Ovary (tissue), 9 donors: ENCODE data around the gene CHD5. TPM values are rescaled to one million over a fixed set of nuclear protein-coding genes. Genes with fewer than 3 reads are reported as not detected.

Experiments used
- DNase-seq, 5 donors: peaks; one replicate each; pipeline ENCODE4 v3.0.0-alpha.2; 2019 to 2020
- H3K27ac ChIP-seq, 2 donors: fragments of 200-600 bp; one replicate each; pipeline versions ENCODE4 v1.5.1 to v1.8.0; 2019 to 2022
- H3K27me3 ChIP-seq: fragments of 200-600 bp; one replicate; pipeline ENCODE4 v1.8.0; 2022
- H3K36me3 ChIP-seq: fragments of 200-600 bp; sonication (generic); one replicate; pipeline ENCODE4 v1.5.1; 2019
- H3K4me1 ChIP-seq: one replicate; pipeline ENCODE4 v1.8.1; 2013; ENCODE audit warnings: mild to moderate bottlenecking, moderate library complexity; ENCODE audit not compliant: insufficient read depth
- H3K4me3 ChIP-seq: fragments of 200-600 bp; sonication (generic); one replicate; pipeline ENCODE4 v1.5.1; 2017
- H3K9me3 ChIP-seq, 2 donors: fragments of 200-600 bp in 1 of 2; sonication (generic) in 1 of 2; one replicate each; pipeline versions ENCODE4 v1.5.1 to v1.8.1; 2013 to 2019; ENCODE audit warnings: mild to moderate bottlenecking in 1 of 2, moderate library complexity in 1 of 2
- EP300 ChIP-seq: sonication (generic); formaldehyde crosslinking; IDR thresholded peaks from one replicate; pipeline ENCODE4 v1.6.1; 2017; ENCODE audit warnings: antibody characterized with exemption
- POLR2A ChIP-seq: fragments of 450-650 bp; IDR thresholded peaks from one replicate; pipeline ENCODE4 v1.6.1; 2017; ENCODE audit warnings: antibody characterized with exemption, mild to moderate bottlenecking, moderate library complexity
- WGBS, 3 donors: extraction: QIAGEN DNeasy Blood & Tissue Kit in 1 of 3; methylation state at CpG; one replicate each; pipeline versions ENCODE4 v1.1.5 to v1.1.7; 2013 to 2017; 5-methylcytosine and 5-hydroxymethylcytosine counted together
- intact Hi-C, 4 donors: fragments of 100-400 bp; cut with DNase I; formaldehyde crosslinking; loops; one replicate each; pipeline versions ENCODE4 v1.11.0 to v1.15.1; 2022 to 2023
- polyA plus RNA-seq, 2 donors: library from polyadenylated mRNA; stranded (reverse); fragments of 200-250 nt in 1 of 2; fragments of 350-450 nt in 1 of 2; fragmentation: Illumina TruSeq in 1 of 2; extraction: RNeasy Lipid Tissue Mini Kit (QIAGEN cat#74804) in 1 of 2; gene quantifications; one replicate each; pipeline ENCODE4 v1.2.3, GENCODE V29; 2013 to 2014
- total RNA-seq, 7 donors: library from RNA; depleted of rRNA in 2 of 7; stranded (reverse); fragments of >200 nt in 2 of 7; fragmentation: NEBNext Ultra II Directional in 3 of 7; extraction: Animal tissue kit (Norgen Biotek cat#: 25700) in 3 of 7; gene quantifications; one replicate each; pipeline versions ENCODE4 v1.1.0 to v1.2.4, GENCODE V29; 2016 to 2023
- TF ChIP-seq, protein P1 (sequence below), 3 donors: fragments of 450-650 bp in 2 of 3; fragments of 200-600 bp in 1 of 3; IDR thresholded peaks; one replicate each; pipeline versions ENCODE4 v1.5.1 to v1.8.0; 2016 to 2022; ENCODE audit warnings: antibody characterized with exemption in 3 of 3, mild to moderate bottlenecking in 1 of 3
- donor health status: DM: no; HTN: no; CAD: no; lungs with moderate emphysema.
- donor health status: DM: no; HTN: no; CAD: no.
- donor health status: Bipolar disorder and iron deficiency.
- donor health status: DM: yes; HTN: yes; CAD: no.
- donor health status: DM: no; HTN: no; CAD: no.
- donor health status: DM: yes; HTN: yes; CAD: no.

Gene CHD5
- total and polyA plus RNA-seq, 9 donors, result under 0.01 to 0.54 (median 0.23) TPM

DNA sequence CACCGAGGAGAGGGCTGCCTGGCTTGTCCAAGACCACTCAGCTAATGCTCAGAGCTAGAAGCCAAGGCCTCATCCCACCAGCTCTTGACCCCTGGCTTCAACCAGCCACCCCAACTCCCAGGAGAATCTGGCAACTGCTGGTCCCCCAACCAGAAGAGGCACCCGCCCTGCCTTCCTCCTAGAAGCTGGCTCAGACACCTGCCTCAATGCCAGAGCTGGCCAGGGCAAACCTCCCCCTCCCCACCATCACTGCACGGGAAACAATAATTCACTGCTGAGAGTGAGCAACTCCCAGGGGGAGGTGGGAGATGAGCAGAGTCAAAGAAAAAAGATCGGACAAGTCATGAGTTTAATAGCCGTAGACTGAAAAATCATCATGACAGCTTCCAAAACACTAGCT is 3.3 kb downstream of the CHD5 start:
- H3K27me3 ChIP-seq, result no peaks in the 10 kb centered on the region

DNA sequence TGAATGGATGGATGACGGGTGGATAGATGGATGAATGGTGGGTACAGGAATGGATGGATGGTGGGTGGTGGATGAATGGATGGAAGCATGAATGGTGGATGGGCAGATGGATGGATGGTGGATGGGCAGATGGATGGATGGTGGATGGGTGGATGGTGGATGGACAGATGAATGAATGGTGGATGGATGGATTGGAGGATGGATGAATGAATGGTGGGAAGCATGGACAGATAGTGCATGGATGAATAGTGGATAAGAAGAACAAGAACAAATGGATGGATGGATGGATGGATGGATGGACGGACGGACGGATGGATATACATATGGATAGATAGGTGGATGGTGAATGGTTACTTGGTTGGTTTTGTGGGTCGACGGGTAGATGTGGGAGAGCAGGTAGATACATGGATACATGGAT is 4.7 kb downstream of the CHD5 start:
- Histone ChIP-seq H3K4me1 (peaks cover 2% of the 10 kb centered on the region), H3K9me3 (no peaks in the 10 kb centered on the region), H3K27me3 (no peaks in the 10 kb centered on the region), H3K4me3 (no peak overlapping the region), H3K36me3 (no peaks in the 10 kb centered on the region), H3K27ac (no peak overlapping the region)
- intact Hi-C loops, result loop anchor here in 2 of 4 donors (5.0 to 10.0 kb wide), 2 partner anchors 111 to 128 kb away; partner anchors contain the start of gene KCNAB2 (in 1 of the 2)
- 93 to 95% (median 94%) methylated on average over 6 of the region's 6 CpGs for WGBS, 3 donors
- no peak for DNase-seq
- TF ChIP-seq, protein P1, sequence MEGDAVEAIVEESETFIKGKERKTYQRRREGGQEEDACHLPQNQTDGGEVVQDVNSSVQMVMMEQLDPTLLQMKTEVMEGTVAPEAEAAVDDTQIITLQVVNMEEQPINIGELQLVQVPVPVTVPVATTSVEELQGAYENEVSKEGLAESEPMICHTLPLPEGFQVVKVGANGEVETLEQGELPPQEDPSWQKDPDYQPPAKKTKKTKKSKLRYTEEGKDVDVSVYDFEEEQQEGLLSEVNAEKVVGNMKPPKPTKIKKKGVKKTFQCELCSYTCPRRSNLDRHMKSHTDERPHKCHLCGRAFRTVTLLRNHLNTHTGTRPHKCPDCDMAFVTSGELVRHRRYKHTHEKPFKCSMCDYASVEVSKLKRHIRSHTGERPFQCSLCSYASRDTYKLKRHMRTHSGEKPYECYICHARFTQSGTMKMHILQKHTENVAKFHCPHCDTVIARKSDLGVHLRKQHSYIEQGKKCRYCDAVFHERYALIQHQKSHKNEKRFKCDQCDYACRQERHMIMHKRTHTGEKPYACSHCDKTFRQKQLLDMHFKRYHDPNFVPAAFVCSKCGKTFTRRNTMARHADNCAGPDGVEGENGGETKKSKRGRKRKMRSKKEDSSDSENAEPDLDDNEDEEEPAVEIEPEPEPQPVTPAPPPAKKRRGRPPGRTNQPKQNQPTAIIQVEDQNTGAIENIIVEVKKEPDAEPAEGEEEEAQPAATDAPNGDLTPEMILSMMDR (IDR thresholded peaks at IDR 0.05), result no peak
- no peak for TF ChIP-seq POLR2A
- TF ChIP-seq EP300, result no peak

More for the DNA sequence above, 3.3 kb downstream of the CHD5 start:
- peaks cover 2% of the 10 kb centered on the region for H3K4me1 ChIP-seq
- H3K36me3 ChIP-seq, result no peaks in the 10 kb centered on the region
- no peak for DNase-seq
- intact Hi-C loops, result loop anchor here in 2 of 4 donors (5.0 to 10.0 kb wide), 2 partner anchors 112 to 129 kb away; partner anchors contain the start of gene KCNAB2 (in 1 of the 2)
- TF ChIP-seq, protein P1 (IDR thresholded peaks at IDR 0.05), result no peak
- TF ChIP-seq POLR2A, result no peak
- TF ChIP-seq EP300, result no peak
- H3K27ac ChIP-seq, result no peak overlapping the region
- WGBS, 3 donors, result 59 to 65% (median 60%) methylated on average over 5 of the region's 5 CpGs
- no peaks in the 10 kb centered on the region for H3K9me3 ChIP-seq
- no peak overlapping the region for H3K4me3 ChIP-seq

DNA sequence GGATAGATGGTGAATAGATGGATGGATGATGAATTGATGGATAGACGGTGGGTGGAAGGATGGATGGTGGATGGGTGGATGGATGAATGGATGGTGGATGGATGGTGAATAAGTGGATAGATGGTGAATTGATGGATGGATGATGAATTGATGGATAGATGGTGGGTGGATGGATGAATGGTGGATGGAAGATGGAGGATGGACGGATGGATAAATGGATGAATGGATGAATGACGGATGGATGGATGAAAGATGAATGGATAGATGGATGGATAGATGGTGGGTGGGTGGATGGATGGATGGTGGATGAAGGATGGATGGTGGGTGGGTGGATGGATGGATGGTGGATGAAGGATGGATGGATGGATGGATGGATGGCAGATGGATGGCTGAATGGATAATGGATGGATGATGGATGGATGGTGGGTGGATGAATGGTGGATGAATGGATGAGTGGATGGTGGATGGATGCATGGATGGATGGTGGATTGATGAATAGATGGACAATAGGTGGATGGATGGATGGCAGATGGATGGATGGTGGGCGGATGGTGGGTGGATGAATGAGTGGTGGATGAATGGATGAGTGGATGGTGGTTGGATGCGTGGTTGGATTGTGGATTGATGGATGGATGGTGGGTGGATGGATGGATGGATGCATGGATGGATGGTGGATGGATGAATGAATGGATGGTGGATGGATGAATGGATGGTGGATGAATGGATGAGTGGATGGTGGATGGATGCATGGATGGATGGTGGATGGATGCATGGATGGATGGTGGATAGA is 5.3 kb downstream of the CHD5 start:
- H3K9me3 ChIP-seq, result no peaks in the 10 kb centered on the region
- H3K27me3 ChIP-seq, result no peaks in the 10 kb centered on the region
- WGBS, 3 donors, result 85 to 92% (median 88%) methylated on average over 5 of the region's 5 CpGs
- H3K27ac ChIP-seq, result no peak overlapping the region
- H3K4me1 ChIP-seq, result peaks cover 2% of the 10 kb centered on the region
- DNase-seq, result no peak
- H3K4me3 ChIP-seq, result no peak overlapping the region
- H3K36me3 ChIP-seq, result no peaks in the 10 kb centered on the region
- intact Hi-C loops, result loop anchor here in 2 of 4 donors (5.0 to 10.0 kb wide), 2 partner anchors 110 to 128 kb away; partner anchors contain the start of gene KCNAB2 (in 1 of the 2)
- no peak for TF ChIP-seq POLR2A
- TF ChIP-seq EP300, result no peak
- TF ChIP-seq, protein P1 (IDR thresholded peaks at IDR 0.05), result no peak

DNA sequence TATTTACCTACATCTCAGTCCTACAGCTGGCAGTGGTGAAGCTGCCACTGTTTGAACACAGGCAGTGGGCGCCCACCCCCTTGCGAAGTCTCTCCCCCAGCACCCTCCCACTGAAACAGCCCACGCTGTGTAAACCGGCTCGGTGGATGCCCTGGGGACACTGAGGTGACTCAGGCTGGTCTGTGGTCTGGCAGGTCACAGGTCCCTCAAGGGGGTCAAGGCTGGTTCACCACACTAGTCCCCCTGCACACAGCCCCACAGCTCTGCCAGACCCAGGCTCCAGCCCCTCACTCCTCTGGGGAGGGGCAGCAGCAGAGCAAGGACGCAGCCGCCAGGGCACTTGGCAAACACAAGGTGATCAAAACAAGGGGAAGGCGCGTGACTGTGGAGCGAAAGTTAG is 7.6 kb downstream of the CHD5 start:
- no peaks in the 10 kb centered on the region for H3K36me3 ChIP-seq
- no peak overlapping the region for H3K4me3 ChIP-seq
- no peaks in the 10 kb centered on the region for H3K27me3 ChIP-seq
- H3K27ac ChIP-seq, result no peak overlapping the region
- H3K9me3 ChIP-seq, result no peaks in the 10 kb centered on the region
- WGBS, 3 donors, result 67 to 88% (median 70%) methylated on average over 10 of the region's 10 CpGs
- intact Hi-C loops, result loop anchor here in 1 of 4 donors (10.0 kb wide), 1 partner anchor 108 kb away; no protein-coding TSS in a partner anchor
- TF ChIP-seq EP300 (no peak), POLR2A (no peak)
- TF ChIP-seq, protein P1 (IDR thresholded peaks at IDR 0.05), result no peak
- no peak for DNase-seq
- no peaks in the 10 kb centered on the region for H3K4me1 ChIP-seq
